HEK293 (cell line): ENCODE results near the gene GET3.
A peak's percentile ranks its signal among the peaks of the same experiment; 100 is the strongest.

Experiments used
- CTCF ChIA-PET: fragments of 350-600 bp; formaldehyde crosslinking; extraction: SDS; loops from one replicate; lab custom pipeline; 2021; ENCODE audit warnings: antibody characterized with exemption; lab: Yijun Ruan, JAX
- POLR2A ChIA-PET: fragments of 300-600 bp; formaldehyde crosslinking; extraction: SDS; loops from one replicate; lab custom pipeline; 2020; ENCODE audit warnings: antibody characterized with exemption, inconsistent platforms; lab: Yijun Ruan, JAX
- H3K27ac ChIP-seq: fragments of 200-500 bp; sonication (Bioruptor generic); 2 replicates; pipeline ENCODE4 v1.5.1; 2014; ENCODE audit warnings: low read depth, low read length, control low read depth, inconsistent platforms; ENCODE audit errors: extremely low read depth
- H3K36me3 ChIP-seq, 2 experiments: fragments of 200-500 bp in 1 of 2; sonication (Bioruptor generic) in 1 of 2; 1 replicate in 1 of 2; 2 replicates in 1 of 2; pipeline ENCODE4 v1.5.1; 2014 to 2017; ENCODE audit warnings: inconsistent platforms in 2 of 2, low read length in 2 of 2; ENCODE audit not compliant: control insufficient read depth in 2 of 2, insufficient read depth in 1 of 2
- H3K4me1 ChIP-seq: fragments of 200-500 bp; sonication (Bioruptor generic); 2 replicates; pipeline ENCODE4 v1.5.1; 2014; ENCODE audit warnings: mild to moderate bottlenecking, low read length, inconsistent platforms; ENCODE audit not compliant: control insufficient read depth, insufficient read depth
- H3K4me3 ChIP-seq: 2 replicates; pipeline ENCODE4 v1.5.1; 2011; ENCODE audit warnings: low read depth, mild to moderate bottlenecking, control low read depth, low read length, moderate library complexity
- H3K9me3 ChIP-seq: fragments of 200-500 bp; sonication (Bioruptor generic); 2 replicates; pipeline ENCODE4 v1.5.1; 2014; ENCODE audit warnings: low read depth, low read length, inconsistent platforms; ENCODE audit not compliant: control insufficient read depth, insufficient read depth
- CTCF ChIP-seq: fragments of 450-650 bp; formaldehyde crosslinking; IDR thresholded peaks from 2 replicates; pipeline ENCODE4 v1.5.1; 2016; ENCODE audit warnings: missing biosample characterization, missing genetic modification characterization
- ELK4 ChIP-seq: IDR thresholded peaks from 2 replicates; pipeline ENCODE4 v1.6.1; 2011; ENCODE audit warnings: mild to moderate bottlenecking, low read depth, low read length, borderline replicate concordance
- GLI2 ChIP-seq: fragments of 450-650 bp; formaldehyde crosslinking; IDR thresholded peaks from 2 replicates; pipeline ENCODE4; 2017; ENCODE audit warnings: missing biosample characterization, missing genetic modification characterization, low read depth, borderline replicate concordance
- GLIS2 ChIP-seq: fragments of 450-650 bp; formaldehyde crosslinking; IDR thresholded peaks from 2 replicates; pipeline ENCODE4 v1.5.1; 2016; ENCODE audit warnings: missing biosample characterization, missing genetic modification characterization
- PRDM10 ChIP-seq: fragments of 450-650 bp; formaldehyde crosslinking; IDR thresholded peaks from 2 replicates; pipeline ENCODE4 v1.5.1; 2016; ENCODE audit warnings: missing biosample characterization, missing genetic modification characterization
- SP7 ChIP-seq: fragments of 450-650 bp; formaldehyde crosslinking; IDR thresholded peaks from 2 replicates; pipeline ENCODE4 v1.5.1; 2016; ENCODE audit warnings: missing biosample characterization, missing genetic modification characterization
- ZBTB1 ChIP-seq: fragments of 450-650 bp; formaldehyde crosslinking; IDR thresholded peaks from 2 replicates; pipeline ENCODE4 v1.5.1; 2016; ENCODE audit warnings: missing biosample characterization, missing genetic modification characterization
- ZBTB20 ChIP-seq: fragments of 450-650 bp; formaldehyde crosslinking; IDR thresholded peaks from 2 replicates; pipeline ENCODE4 v1.5.1; 2016; ENCODE audit warnings: missing biosample characterization, missing genetic modification characterization
- ZEB2 ChIP-seq: fragments of 450-650 bp; formaldehyde crosslinking; IDR thresholded peaks from 2 replicates; pipeline ENCODE4 v1.5.1; 2016; ENCODE audit warnings: missing biosample characterization, missing genetic modification characterization
- ZFHX2 ChIP-seq: fragments of 450-650 bp; formaldehyde crosslinking; conservative IDR thresholded peaks from 2 replicates; pipeline ENCODE4 v1.5.1; 2016; ENCODE audit warnings: missing biosample characterization, missing genetic modification characterization
- ZNF121 ChIP-seq: fragments of 450-650 bp; formaldehyde crosslinking; IDR thresholded peaks from 2 replicates; pipeline ENCODE4 v1.5.1; 2016; ENCODE audit warnings: missing biosample characterization, missing genetic modification characterization
- ZNF132 ChIP-seq: fragments of 450-650 bp; formaldehyde crosslinking; IDR thresholded peaks from 2 replicates; pipeline ENCODE4 v1.5.1; 2017; ENCODE audit warnings: missing biosample characterization, missing genetic modification characterization, borderline replicate concordance
- ZNF174 ChIP-seq: fragments of 450-650 bp; formaldehyde crosslinking; IDR thresholded peaks from 2 replicates; pipeline ENCODE4 v1.5.0; 2017; ENCODE audit warnings: missing biosample characterization, mild to moderate bottlenecking, missing genetic modification characterization
- ZNF202 ChIP-seq: fragments of 450-650 bp; formaldehyde crosslinking; IDR thresholded peaks from 2 replicates; pipeline ENCODE4 v1.5.1; 2016; ENCODE audit warnings: missing biosample characterization, missing genetic modification characterization, borderline replicate concordance
- ZNF239 ChIP-seq: fragments of 450-650 bp; formaldehyde crosslinking; IDR thresholded peaks from 2 replicates; pipeline ENCODE4 v1.5.1; 2016; ENCODE audit warnings: missing biosample characterization, missing genetic modification characterization
- ZNF302 ChIP-seq: fragments of 450-650 bp; formaldehyde crosslinking; IDR thresholded peaks from 2 replicates; pipeline ENCODE4 v1.5.1; 2016; ENCODE audit warnings: missing biosample characterization, missing genetic modification characterization, low read depth
- ZNF548 ChIP-seq: fragments of 450-650 bp; formaldehyde crosslinking; IDR thresholded peaks from 2 replicates; pipeline ENCODE4 v1.5.1; 2016; ENCODE audit warnings: missing biosample characterization, missing genetic modification characterization
- ZNF561 ChIP-seq: fragments of 450-650 bp; IDR thresholded peaks from 2 replicates; pipeline ENCODE4 v1.5.1; 2018; ENCODE audit warnings: missing biosample characterization, missing genetic modification characterization, borderline replicate concordance
- ZNF585B ChIP-seq: fragments of 450-650 bp; formaldehyde crosslinking; IDR thresholded peaks from 2 replicates; pipeline ENCODE4 v1.5.1; 2016; ENCODE audit warnings: missing biosample characterization, missing genetic modification characterization
- ZNF596 ChIP-seq: fragments of 450-650 bp; IDR thresholded peaks from 2 replicates; pipeline ENCODE4 v1.5.0; 2018; ENCODE audit warnings: missing biosample characterization, mild to moderate bottlenecking, missing genetic modification characterization, moderate library complexity
- ZNF660 ChIP-seq: fragments of 450-650 bp; IDR thresholded peaks from 2 replicates; pipeline ENCODE4 v1.5.1; 2018; ENCODE audit warnings: missing biosample characterization, mild to moderate bottlenecking, missing genetic modification characterization
- ZNF677 ChIP-seq: fragments of 450-650 bp; IDR thresholded peaks from 2 replicates; pipeline ENCODE4 v1.5.0; 2018; ENCODE audit warnings: missing biosample characterization, mild to moderate bottlenecking, missing genetic modification characterization, moderate library complexity
- ZNF701 ChIP-seq: fragments of 450-650 bp; formaldehyde crosslinking; IDR thresholded peaks from 2 replicates; pipeline ENCODE4 v1.5.1; 2016; ENCODE audit warnings: missing biosample characterization, missing genetic modification characterization
- TF ChIP-seq, protein P1 (sequence below): fragments of 450-650 bp; formaldehyde crosslinking; conservative IDR thresholded peaks from 2 replicates; pipeline ENCODE4 v1.5.1; 2016; ENCODE audit warnings: low read depth, missing biosample characterization, missing genetic modification characterization
- TF ChIP-seq, protein P2 (sequence below): fragments of 450-650 bp; IDR thresholded peaks from 2 replicates; pipeline ENCODE4 v1.5.1; 2018; ENCODE audit warnings: missing biosample characterization, missing genetic modification characterization

Gene GET3

GRCh38 chr19:12733369-12734214 is 3.7 kb upstream of the GET3 start:
- peaks cover 20 to 39% of the 10 kb centered on the region in 2 experiments; a peak in 2 of 3 replicates for H3K36me3 ChIP-seq
- H3K27ac ChIP-seq = peak overlapping the region; percentile 85
- 0 out of 2 replicates have a peak, but pooled peaks cover 4% of the 10 kb centered on the region for H3K4me1 ChIP-seq
- no peaks in the 10 kb centered on the region for H3K9me3 ChIP-seq
- peak overlapping the region; percentile 92 for H3K4me3 ChIP-seq
- CTCF ChIA-PET = interaction anchor here (0.6 to 2.5 kb wide), 16 partner anchors 11 to 114 kb away, joined by 3 to 19 read pairs (median 4); partner anchors contain the start of gene TNPO2
- POLR2A ChIA-PET = interaction anchor here (0.5 to 5.4 kb wide), 11 partner anchors 11 to 1814 kb away, joined by 3 to 89 read pairs (median 3); partner anchors contain the start of genes DHPS, MAN2B1, RNASEH2A and TNPO2
- TF ChIP-seq, protein P1, sequence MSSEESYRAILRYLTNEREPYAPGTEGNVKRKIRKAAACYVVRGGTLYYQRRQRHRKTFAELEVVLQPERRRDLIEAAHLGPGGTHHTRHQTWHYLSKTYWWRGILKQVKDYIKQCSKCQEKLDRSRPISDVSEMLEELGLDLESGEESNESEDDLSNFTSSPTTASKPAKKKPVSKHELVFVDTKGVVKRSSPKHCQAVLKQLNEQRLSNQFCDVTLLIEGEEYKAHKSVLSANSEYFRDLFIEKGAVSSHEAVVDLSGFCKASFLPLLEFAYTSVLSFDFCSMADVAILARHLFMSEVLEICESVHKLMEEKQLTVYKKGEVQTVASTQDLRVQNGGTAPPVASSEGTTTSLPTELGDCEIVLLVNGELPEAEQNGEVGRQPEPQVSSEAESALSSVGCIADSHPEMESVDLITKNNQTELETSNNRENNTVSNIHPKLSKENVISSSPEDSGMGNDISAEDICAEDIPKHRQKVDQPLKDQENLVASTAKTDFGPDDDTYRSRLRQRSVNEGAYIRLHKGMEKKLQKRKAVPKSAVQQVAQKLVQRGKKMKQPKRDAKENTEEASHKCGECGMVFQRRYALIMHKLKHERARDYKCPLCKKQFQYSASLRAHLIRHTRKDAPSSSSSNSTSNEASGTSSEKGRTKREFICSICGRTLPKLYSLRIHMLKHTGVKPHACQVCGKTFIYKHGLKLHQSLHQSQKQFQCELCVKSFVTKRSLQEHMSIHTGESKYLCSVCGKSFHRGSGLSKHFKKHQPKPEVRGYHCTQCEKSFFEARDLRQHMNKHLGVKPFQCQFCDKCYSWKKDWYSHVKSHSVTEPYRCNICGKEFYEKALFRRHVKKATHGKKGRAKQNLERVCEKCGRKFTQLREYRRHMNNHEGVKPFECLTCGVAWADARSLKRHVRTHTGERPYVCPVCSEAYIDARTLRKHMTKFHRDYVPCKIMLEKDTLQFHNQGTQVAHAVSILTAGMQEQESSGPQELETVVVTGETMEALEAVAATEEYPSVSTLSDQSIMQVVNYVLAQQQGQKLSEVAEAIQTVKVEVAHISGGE = 0 out of 2 replicates have a peak, but pooled peaks have one; percentile 0
- TF ChIP-seq ZFHX2 (tag by site-specific recombination) (peak; percentile 65; the same call in 1 of the 2 replicates), ZNF132 (tag by site-specific recombination) (no peak), ZNF239 (tag by site-specific recombination) (no peak), GLI2 (tag by site-specific recombination) (no peak), ZEB2 (tag by site-specific recombination) (peak; percentile 14; the same call in 1 of the 2 replicates), GLIS2 (tag by site-specific recombination) (0 out of 2 replicates have a peak, but pooled peaks have one; percentile 11), ZNF585B (no peak), ELK4 (no peak), ZNF174 (tag by site-specific recombination) (no peak), ZBTB20 (peak; percentile 59; the same call in 1 of the 2 replicates), ZNF596 (tag by site-specific recombination) (no peak), ZNF202 (tag by site-specific recombination) (no peak), CTCF (tag by site-specific recombination) (peak; percentile 88), ZNF561 (0 out of 2 replicates have a peak, but pooled peaks have one; percentile 38), ZNF548 (tag by site-specific recombination) (no peak), SP7 (tag by site-specific recombination) (no peak), ZBTB1 (no peak), ZNF121 (no peak), ZNF701 (tag by site-specific recombination) (no peak), PRDM10 (peak; percentile 92), ZNF302 (tag by site-specific recombination) (no peak), ZNF677 (no peak), ZNF660 (tag by site-specific recombination) (0 out of 2 replicates have a peak, but pooled peaks have one; percentile 19)
- TF ChIP-seq, protein P2, sequence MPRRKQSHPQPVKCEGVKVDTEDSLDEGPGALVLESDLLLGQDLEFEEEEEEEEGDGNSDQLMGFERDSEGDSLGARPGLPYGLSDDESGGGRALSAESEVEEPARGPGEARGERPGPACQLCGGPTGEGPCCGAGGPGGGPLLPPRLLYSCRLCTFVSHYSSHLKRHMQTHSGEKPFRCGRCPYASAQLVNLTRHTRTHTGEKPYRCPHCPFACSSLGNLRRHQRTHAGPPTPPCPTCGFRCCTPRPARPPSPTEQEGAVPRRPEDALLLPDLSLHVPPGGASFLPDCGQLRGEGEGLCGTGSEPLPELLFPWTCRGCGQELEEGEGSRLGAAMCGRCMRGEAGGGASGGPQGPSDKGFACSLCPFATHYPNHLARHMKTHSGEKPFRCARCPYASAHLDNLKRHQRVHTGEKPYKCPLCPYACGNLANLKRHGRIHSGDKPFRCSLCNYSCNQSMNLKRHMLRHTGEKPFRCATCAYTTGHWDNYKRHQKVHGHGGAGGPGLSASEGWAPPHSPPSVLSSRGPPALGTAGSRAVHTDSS = no peak
